MCF 10A (cell line): ENCODE data around the gene STK35. TPM values are rescaled to one million over a fixed set of nuclear protein-coding genes. Genes with fewer than 3 reads are reported as not detected.

Source experiments
- BruUV-seq: library from RNA; stranded (reverse); fragments of 400-500 nt; replicated peaks from 2 replicates; lab custom pipeline; 2021; lab: Mats Ljungman, UMichigan
- CTCF ChIA-PET: fragments of 300-600 bp; sonication (Branson Sonifier 250); formaldehyde crosslinking; extraction: SDS; loops from one replicate; lab custom pipeline; 2021; ENCODE audit warnings: antibody characterized with exemption, inconsistent platforms; lab: Yijun Ruan, JAX
- POLR2A ChIA-PET: fragments of 300-600, 350-650 bp; sonication (Branson Sonifier 250); formaldehyde crosslinking; extraction: SDS; loops from one replicate; lab custom pipeline; 2020; ENCODE audit warnings: antibody characterized with exemption, inconsistent platforms; lab: Yijun Ruan, JAX
- DNase-seq: peaks from one replicate; pipeline ENCODE4 v3.0.0-alpha.2; 2018; ENCODE audit not compliant: unreplicated experiment
- H3K27ac Mint-ChIP-seq: one replicate; pipeline ENCODE4 v1.8.0; 2022; ENCODE audit warnings: mild to moderate bottlenecking, low read depth, mixed read lengths; ENCODE audit not compliant: unreplicated experiment
- H3K27me3 Mint-ChIP-seq: one replicate; pipeline ENCODE4 v1.8.0; 2022; ENCODE audit warnings: mixed read lengths; ENCODE audit not compliant: insufficient read depth, unreplicated experiment
- H3K36me3 Mint-ChIP-seq: one replicate; pipeline ENCODE4 v1.8.0; 2022; ENCODE audit warnings: mild to moderate bottlenecking, moderate library complexity, mixed read lengths; ENCODE audit not compliant: insufficient read depth, unreplicated experiment
- H3K4me1 Mint-ChIP-seq: one replicate; pipeline ENCODE4 v1.8.0; 2022; ENCODE audit warnings: mixed read lengths; ENCODE audit not compliant: insufficient read depth, unreplicated experiment
- H3K4me3 Mint-ChIP-seq: one replicate; pipeline ENCODE4 v1.8.0; 2022; ENCODE audit warnings: mild to moderate bottlenecking, moderate library complexity, mixed read lengths; ENCODE audit not compliant: unreplicated experiment
- H3K9me3 Mint-ChIP-seq: one replicate; pipeline ENCODE4 v1.8.0; 2022; ENCODE audit warnings: mixed read lengths; ENCODE audit not compliant: unreplicated experiment
- CTCF ChIP-seq: fragments of 200-600 bp; IDR thresholded peaks from one replicate; pipeline ENCODE4 v1.8.0; 2022; ENCODE audit warnings: antibody characterized with exemption, mild to moderate bottlenecking; ENCODE audit not compliant: unreplicated experiment
- intact Hi-C: fragments of 100-400 bp; cut with micrococcal nuclease; formaldehyde crosslinking; loops from 2 replicates; pipeline ENCODE4 v1.14.1; 2022
- total RNA-seq: library from RNA; stranded (reverse); gene quantifications from 2 replicates; pipeline ENCODE4 v1.2.3, GENCODE V29; 2022

STK35 gene
- total RNA-seq, 1 experiment from 2014 or later = 18.2 TPM

- Mint-ChIP-seq H3K4me1 (peaks cover 26% of the 10 kb centered on the region), H3K27ac (no peak overlapping the region), H3K4me3 (no peak overlapping the region), H3K27me3 (no peaks in the 10 kb centered on the region), H3K9me3 (no peaks in the 10 kb centered on the region), H3K36me3 (no peaks in the 10 kb centered on the region)
- no peak for TF ChIP-seq CTCF
- BruUV-seq = no TSS peak
- POLR2A ChIA-PET = interaction anchor here (0.8 kb wide), 1 partner anchor 26 kb away, joined by 3 read pairs; no protein-coding TSS in a partner anchor
- intact Hi-C loops = no loop called here
- CTCF ChIA-PET = interaction anchor here (1.3 kb wide), 1 partner anchor 8 kb away, joined by 6 read pairs; no protein-coding TSS in a partner anchor
- no peak for DNase-seq
Observed at GRCh38 chr20:2135013-2135412, 33.4 kb downstream of the STK35 start.

GRCh38 chr20:2136275-2136674, 34.6 kb downstream of the STK35 start:
- no peaks in the 10 kb centered on the region for H3K36me3 Mint-ChIP-seq
- H3K4me1 Mint-ChIP-seq = peaks cover 15% of the 10 kb centered on the region
- CTCF ChIA-PET = interaction anchor here (0.5 to 1.6 kb wide), 7 partner anchors 12 to 1664 kb away, joined by 3 to 7 read pairs (median 3); no protein-coding TSS in a partner anchor
- no peak for DNase-seq
- intact Hi-C loops = no loop called here
- no peak overlapping the region for H3K27ac Mint-ChIP-seq
- POLR2A ChIA-PET = interaction anchor here (0.8 to 1.6 kb wide), 2 partner anchors 11 to 17 kb away, joined by 3 read pairs; no protein-coding TSS in a partner anchor
- no peak overlapping the region for H3K4me3 Mint-ChIP-seq
- BruUV-seq = no TSS peak
- no peaks in the 10 kb centered on the region for H3K27me3 Mint-ChIP-seq
- no peaks in the 10 kb centered on the region for H3K9me3 Mint-ChIP-seq
- no peak for TF ChIP-seq CTCF

DNA sequence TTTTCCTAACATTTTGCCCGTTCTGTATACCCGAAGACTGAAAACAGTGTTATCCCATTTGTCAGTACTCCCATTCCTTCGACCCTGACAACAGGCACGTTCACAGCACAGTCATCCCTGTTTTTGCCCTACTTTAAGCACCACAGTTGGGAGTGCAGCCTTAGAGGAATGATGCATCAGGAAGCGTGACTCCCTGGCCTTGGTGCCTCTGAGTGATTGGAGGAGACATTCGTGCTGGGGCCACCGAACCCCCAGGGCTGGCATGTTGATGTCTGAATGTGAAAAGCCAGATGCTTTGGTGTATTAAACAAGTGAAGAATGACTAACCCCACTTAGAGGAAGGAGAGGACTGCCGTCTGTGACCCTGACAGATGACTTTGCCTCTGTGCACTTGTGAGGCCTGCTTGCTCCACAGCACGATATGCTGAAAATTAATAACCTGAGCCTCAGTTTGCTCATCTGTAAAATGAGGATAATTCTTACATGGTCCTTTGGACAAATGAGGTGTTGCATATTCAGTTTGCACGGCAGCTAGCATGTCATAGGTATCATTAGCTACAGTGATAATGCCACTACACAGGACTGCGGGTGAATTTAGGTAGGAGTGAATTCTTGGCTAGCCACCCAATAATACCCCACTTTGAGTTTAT, 36.0 kb downstream of the STK35 start:
- Mint-ChIP-seq H3K36me3 (no peaks in the 10 kb centered on the region), H3K27ac (no peak overlapping the region), H3K4me3 (no peak overlapping the region), H3K9me3 (no peaks in the 10 kb centered on the region), H3K27me3 (no peaks in the 10 kb centered on the region), H3K4me1 (peaks cover 6% of the 10 kb centered on the region)
- DNase-seq = no peak
- TF ChIP-seq CTCF = no peak
- ChIA-PET POLR2A (interaction anchor here (1.6 kb wide), 1 partner anchor 10 kb away, joined by 3 read pairs; no protein-coding TSS in a partner anchor), CTCF (interaction anchor here (1.6 kb wide), 1 partner anchor 36 kb away, joined by 7 read pairs; no protein-coding TSS in a partner anchor)
- intact Hi-C loops = no loop called here
- BruUV-seq = no TSS peak

DNA sequence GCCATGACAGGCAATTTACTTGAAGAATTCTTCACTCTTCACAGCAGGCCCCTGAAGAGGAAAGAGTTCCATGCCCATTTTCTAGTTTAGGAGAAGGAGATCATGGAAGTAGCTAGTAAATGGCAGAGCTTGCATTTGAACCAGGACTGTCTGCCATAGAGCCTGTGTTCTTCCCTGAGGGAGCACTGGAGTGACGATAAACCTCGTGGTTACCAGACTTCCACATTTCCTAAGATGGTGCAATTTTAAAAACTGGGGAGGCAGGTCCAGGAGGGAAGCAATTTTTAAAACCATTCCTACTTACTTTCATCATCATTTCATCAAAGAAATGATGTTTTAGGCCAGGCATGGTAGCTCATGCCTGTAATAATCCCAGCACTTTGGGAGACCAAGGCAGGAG, 36.8 kb downstream of the STK35 start:
- Mint-ChIP-seq H3K4me3 (no peak overlapping the region), H3K36me3 (no peaks in the 10 kb centered on the region), H3K27ac (no peak overlapping the region), H3K4me1 (no peaks in the 10 kb centered on the region), H3K9me3 (no peaks in the 10 kb centered on the region), H3K27me3 (no peaks in the 10 kb centered on the region)
- BruUV-seq = no TSS peak
- no peak for DNase-seq
- intact Hi-C loops = no loop called here
- TF ChIP-seq CTCF = no peak
- ChIA-PET CTCF (interaction anchor here (0.6 to 1.1 kb wide), 2 partner anchors 131 to 825 kb away, joined by 3 read pairs; no protein-coding TSS in a partner anchor), POLR2A (interaction anchor here (1.0 kb wide), 1 partner anchor 19 kb away, joined by 3 read pairs; no protein-coding TSS in a partner anchor)
